Measurements from ENCODE around the gene MCF2L. TPM values are rescaled to one million over a fixed set of nuclear protein-coding genes. Genes with fewer than 3 reads are reported as not detected.
"Not testable (repeated sequence)": the region's sequence is repeated elsewhere in the genome, so short reads cannot be mapped to it uniquely, and the experiment has no call there.

MCF2L gene
- total RNA-seq, 1 donor, result 3.2 TPM

DNA sequence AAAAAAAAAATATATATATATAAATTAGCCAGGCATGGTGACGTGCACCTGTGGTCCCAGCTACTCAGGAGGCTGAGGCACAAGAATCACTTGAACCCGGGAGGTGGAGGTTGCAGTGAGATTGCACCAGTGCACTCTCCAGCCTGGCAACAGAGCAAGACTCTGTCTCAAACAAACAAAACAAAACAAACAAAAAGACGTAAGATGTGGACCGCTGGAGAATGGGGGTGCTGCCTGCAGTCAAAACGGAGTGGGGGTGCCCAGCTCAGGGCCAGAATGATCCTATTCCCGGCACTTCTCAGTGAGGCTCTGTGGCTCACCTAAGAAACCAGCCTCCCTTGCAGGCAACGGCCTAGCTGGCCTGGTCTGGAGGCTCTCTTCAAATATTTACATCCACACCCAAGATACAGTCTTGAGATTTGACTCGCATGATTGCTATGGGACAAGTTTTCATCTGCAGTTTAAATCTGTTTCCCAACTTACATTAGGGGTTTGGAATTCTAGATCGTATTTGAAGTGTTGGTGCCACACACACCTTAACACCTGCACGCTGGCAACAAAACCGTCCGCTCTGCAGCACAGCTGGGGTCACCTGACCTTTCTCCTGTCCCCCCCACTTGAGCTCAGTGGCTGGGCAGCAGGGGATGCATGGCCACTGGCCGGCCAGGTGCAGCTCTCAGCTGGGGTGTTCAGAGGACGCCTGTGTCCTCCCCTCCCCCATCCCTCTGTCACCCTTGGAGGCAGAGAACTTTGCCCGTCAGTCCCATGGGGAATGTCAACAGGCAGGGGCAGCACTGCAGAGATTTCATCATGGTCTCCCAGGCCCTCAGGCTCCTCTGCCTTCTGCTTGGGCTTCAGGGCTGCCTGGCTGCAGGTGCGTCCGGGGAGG is 136.3 kb downstream of the MCF2L start, which contains the start of gene F7:
Gene F7 (plus strand): TSS at position 760 of the 889 bp plus-strand sequence. CDS start 51 bp downstream, at position 811.
- DNase-seq (ENCODE audit: low read depth in 2 of 3, low spot score in 2 of 3), result no peak

DNA sequence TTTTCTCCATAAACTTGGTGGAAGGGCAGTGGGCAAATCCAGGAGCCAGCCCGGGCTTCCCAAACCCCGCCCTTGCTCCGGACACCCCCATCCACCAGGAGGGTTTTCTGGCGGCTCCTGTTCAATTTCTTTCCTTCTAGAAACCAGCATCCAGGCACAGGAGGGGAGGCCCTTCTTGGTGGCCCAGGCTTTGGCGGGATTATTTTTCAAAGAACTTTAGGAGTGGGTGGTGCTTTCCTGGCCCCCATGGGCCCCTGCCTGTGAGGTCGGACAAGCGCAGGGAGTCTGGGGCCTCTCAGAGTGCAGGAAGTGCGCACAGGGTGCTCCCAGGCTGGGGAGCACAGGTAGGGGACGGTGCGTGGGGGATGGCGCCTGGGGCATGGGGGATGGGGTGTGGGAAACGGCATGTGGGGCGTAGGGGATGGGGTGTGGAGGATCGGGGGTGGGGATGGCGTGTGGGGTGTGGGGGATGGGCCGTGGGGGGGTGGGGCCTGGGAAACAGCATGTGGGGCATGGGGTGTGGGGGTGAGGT is 137.0 kb downstream of the MCF2L start:
- no peak for DNase-seq (ENCODE audit: low read depth in 2 of 3, low spot score in 2 of 3)

DNA sequence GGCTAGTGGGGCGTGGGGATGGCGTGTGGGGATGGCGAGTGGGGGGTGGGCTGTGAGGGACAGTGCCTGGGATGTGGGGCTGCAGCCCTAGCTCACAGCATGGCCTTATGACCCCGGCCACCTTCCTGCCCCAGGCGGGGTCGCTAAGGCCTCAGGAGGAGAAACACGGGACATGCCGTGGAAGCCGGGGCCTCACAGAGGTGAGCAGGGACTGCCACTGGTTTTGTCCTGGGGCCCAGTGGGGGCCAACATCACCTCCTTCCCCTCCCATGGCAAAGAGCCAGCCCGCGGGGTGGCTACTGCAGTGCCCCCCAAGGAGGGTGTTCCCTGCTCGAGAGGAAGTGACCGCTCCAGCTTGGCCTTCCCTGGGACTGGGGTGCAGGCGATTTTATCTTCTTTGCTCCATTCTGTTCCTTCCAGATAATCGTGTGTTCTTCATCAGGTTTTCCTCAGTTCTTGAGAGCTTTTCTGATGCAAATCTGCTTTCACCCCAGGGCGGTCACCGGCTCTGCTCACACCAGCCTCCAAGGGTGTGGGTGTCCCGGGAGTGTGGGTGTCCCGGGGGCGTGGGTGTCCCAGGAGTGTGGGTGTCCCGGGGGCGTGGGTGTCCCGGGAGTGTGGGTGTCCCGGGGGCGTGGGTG is 137.8 kb downstream of the MCF2L start:
- DNase-seq (ENCODE audit: low read depth in 2 of 3, low spot score in 2 of 3), result no peak

- DNase-seq (ENCODE audit: low read depth in 2 of 3, low spot score in 2 of 3), result not testable (repeated sequence)
These were observed 139.5 kb downstream of the MCF2L start for GRCh38 chr13:113108521-113108920.

GRCh38 chr13:113109151-113110047 is 140.4 kb downstream of the MCF2L start:
- no peak for DNase-seq (ENCODE audit: low read depth in 2 of 3, low spot score in 2 of 3)

GRCh38 chr13:113110048-113110851 is 141.2 kb downstream of the MCF2L start:
- DNase-seq (ENCODE audit: low read depth in 2 of 3, low spot score in 2 of 3), result peak in 2 of 3 donors; percentile 8 to 14

- peak in 1 of 3 donors; percentile 10 for DNase-seq (ENCODE audit: low read depth in 2 of 3, low spot score in 2 of 3)
These were observed 141.9 kb downstream of the MCF2L start for GRCh38 chr13:113110852-113111315.

GRCh38 chr13:113111821-113112220 is 142.8 kb downstream of the MCF2L start:
- not testable (repeated sequence) for DNase-seq (ENCODE audit: low read depth in 2 of 3, low spot score in 2 of 3)

DNA sequence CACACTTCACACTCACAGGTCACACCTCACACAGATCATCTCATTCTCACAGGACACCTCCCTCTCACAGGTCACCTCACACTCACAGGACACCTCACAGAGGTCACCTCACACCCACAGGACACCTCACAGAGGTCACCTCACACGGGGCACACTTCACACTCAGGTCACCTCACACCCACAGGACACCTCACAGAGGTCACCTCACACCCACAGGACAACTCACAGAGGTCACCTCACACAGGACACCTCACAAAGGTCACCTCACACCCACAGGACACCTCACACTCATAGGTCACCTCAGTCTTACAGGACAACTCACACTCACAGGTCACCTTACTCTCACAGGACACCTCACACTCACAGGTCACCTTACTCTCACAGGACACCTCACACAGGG is 143.5 kb downstream of the MCF2L start:
- not testable (repeated sequence) for DNase-seq (ENCODE audit: low read depth in 2 of 3, low spot score in 2 of 3)

DNA sequence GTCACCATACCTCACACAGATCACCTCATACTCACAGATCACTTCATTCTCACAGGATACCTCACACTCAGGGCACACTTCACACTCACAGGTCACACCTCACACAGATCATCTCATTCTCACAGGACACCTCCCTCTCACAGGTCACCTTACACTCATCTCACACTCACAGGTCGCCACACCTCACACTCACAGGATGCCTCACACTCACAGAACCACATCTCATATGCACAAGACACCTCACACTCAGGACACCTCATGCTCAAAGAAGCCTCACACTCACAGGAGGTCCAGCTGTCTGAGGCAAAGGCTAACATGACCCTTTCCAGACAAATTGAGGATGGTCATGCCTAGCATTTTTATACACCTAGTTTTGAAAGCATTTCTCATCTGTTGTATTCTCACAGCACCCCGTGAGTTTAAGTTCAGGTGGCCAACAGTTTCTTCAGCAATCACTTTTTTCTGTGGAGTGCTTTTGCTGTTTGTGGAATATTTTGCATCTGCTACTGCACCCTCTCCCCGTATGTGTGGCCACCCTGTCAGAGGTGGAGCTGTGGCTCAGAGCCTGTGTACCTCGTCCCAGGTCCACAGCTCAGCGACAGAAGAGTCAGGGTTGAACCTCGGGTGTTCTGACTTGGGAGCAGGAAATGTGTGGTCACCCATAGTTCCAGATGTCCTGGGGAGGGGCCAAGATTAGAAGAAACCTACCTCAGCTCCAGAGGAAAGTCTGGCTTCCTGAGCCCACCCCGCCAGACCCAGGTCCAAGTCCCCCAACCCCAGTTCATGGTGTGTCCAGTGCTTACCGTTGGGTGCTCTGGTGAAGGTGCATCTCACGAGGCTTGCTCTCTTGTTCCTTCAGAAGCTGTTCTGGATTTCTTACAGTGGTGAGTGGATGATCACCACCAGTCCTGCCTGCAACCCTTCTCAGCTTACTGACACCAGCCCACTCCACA is 144.2 kb downstream of the MCF2L start:
- peak in 2 of 3 donors; percentile 26 to 53 for DNase-seq (ENCODE audit: low read depth in 2 of 3, low spot score in 2 of 3)

DNA sequence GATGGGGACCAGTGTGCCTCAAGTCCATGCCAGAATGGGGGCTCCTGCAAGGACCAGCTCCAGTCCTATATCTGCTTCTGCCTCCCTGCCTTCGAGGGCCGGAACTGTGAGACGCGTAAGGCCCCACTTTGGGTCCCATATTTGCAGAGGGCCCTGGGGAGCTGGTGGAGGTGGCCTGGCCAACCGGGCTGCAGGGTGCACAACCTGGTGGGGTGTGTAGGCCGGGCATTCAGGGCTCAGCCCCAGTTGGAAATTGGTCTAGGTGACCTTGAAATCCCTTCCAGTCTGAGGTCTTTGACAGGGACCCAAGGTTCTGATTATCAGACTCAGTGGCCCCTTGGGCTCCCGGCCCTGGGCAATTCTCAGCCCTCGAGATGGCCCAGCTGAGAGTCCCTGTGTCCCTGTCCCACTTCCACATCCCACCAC is 144.8 kb downstream of the MCF2L start:
- DNase-seq (ENCODE audit: low read depth in 2 of 3, low spot score in 2 of 3), result no peak

GRCh38 chr13:113114511-113115362 is 145.7 kb downstream of the MCF2L start:
- DNase-seq (ENCODE audit: low read depth in 2 of 3, low spot score in 2 of 3), result no peak

DNA sequence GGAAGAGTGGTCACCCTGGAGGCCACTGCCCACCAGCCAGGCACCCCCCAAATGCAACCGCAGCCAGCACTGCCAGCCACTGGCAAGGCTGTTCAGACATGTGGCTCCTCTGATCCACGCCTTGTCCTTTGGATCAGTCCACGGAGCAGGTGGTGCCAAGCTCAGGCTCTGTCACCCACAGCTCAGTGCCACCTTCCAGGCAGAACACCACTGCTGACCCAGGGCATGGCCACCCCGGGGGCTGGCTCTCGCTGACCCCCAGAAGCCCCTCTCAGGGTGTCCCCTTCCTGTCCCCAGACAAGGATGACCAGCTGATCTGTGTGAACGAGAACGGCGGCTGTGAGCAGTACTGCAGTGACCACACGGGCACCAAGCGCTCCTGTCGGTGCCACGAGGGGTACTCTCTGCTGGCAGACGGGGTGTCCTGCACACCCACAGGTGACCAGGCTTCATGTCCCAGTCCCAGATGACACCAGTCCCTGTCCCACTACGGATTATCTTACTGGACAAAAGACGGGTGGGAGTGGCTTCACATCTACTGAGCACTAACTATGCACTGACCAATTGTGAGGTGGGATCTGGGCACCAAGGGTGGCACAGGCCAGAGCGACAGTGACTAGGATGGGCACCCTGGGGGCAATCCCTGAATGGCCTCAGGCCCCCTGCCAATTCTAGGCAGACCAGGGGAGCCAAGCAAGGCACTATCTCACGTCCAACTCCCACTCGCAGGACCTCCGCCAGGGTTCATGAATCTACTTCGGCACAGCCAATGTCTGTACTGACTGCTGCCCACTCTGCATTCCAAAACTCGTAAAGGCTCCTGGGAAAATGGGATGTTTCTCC is 146.6 kb downstream of the MCF2L start:
- no peak for DNase-seq (ENCODE audit: low read depth in 2 of 3, low spot score in 2 of 3)

GRCh38 chr13:113116206-113116800 is 147.3 kb downstream of the MCF2L start:
- DNase-seq (ENCODE audit: low read depth in 2 of 3, low spot score in 2 of 3), result no peak

DNA sequence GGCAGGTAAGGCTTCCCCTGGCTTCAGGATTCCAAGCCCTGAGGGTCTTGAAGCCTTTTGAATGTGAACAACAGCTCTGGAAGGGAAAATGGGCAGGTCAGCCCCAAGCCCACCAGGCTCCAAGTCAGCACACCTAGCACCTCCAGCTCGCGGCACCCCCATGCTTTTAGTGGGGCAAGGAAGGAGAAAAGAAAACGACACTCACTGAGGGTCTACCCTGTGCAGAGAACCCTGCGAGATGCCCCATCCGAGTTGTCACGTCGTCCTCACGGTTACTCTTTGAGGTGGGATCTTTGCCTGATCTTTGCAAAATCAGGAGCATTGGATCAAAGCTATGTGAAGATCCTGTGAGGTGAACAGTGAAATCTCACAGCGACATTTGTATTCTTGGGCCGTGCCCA is 147.9 kb downstream of the MCF2L start:
- DNase-seq (ENCODE audit: low read depth in 2 of 3, low spot score in 2 of 3), result no peak

DNA sequence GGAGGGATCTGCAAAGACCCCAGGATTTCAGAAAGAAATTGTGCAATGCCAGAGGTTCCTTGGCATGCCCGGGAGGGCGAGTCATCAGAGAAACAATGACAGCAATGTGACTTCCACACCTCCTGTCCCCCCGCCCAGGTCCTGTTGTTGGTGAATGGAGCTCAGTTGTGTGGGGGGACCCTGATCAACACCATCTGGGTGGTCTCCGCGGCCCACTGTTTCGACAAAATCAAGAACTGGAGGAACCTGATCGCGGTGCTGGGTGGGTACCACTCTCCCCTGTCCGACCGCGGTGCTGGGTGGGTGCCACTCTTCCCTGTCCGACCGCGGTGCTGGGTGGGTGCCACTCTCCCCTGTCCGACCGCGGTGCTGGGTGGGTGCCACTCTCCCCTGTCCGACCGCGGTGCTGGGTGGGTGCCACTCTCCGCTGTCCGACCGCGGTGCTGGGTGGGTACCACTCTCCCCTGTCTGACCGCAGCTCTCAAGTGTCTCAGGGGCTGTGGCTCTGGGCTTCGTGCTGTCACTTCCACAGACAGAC is 148.4 kb downstream of the MCF2L start:
- no peak for DNase-seq (ENCODE audit: low read depth in 2 of 3, low spot score in 2 of 3)

Data from hematopoietic multipotent progenitor cell (in vitro differentiated cells).